Breast epithelium (tissue), 4 donors: ENCODE results near the gene PEX10. TPM values are rescaled to one million over a fixed set of nuclear protein-coding genes. Genes with fewer than 3 reads are reported as not detected.
"Not testable (repeated sequence)": the region's sequence is repeated elsewhere in the genome, so short reads cannot be mapped to it uniquely, and the experiment has no call there.

Source experiments
- DNase-seq, 2 donors: peaks; one replicate each; pipeline ENCODE4 v3.0.0-alpha.2; 2019; ENCODE audit warnings: low spot score in 2 of 2
- H3K27ac ChIP-seq, 2 donors: fragments of 200-600 bp; sonication (generic) in 1 of 2; one replicate each; pipeline ENCODE4 v1.5.1; 2016 to 2019; ENCODE audit warnings: mild to moderate bottlenecking in 1 of 2
- H3K27me3 ChIP-seq, 2 donors: fragments of 200-600 bp; sonication (generic) in 1 of 2; one replicate each; pipeline versions ENCODE4 v1.5.1 to v1.6.0; 2017 to 2019; ENCODE audit warnings: control low read depth in 1 of 2, mild to moderate bottlenecking in 1 of 2
- H3K36me3 ChIP-seq: fragments of 200-600 bp; one replicate; pipeline ENCODE4 v1.5.1; 2019
- H3K4me1 ChIP-seq, 2 donors: fragments of 200-600 bp; sonication (generic); one replicate each; pipeline ENCODE4 v1.5.1; 2016 to 2019; ENCODE audit warnings: control low read depth in 1 of 2
- H3K4me3 ChIP-seq, 3 donors: fragments of 200-600 bp; sonication (generic); 1 replicate in 2 of 3; 2 replicates in 1 of 3; pipeline ENCODE4 v1.5.1; 2016 to 2019; ENCODE audit warnings: mild to moderate bottlenecking in 3 of 3, moderate library complexity in 2 of 3
- H3K9me3 ChIP-seq, 2 donors: fragments of 200-600 bp; sonication (generic) in 1 of 2; one replicate each; pipeline ENCODE4 v1.5.1; 2016 to 2019; ENCODE audit warnings: control low read depth in 1 of 2
- POLR2A ChIP-seq: fragments of 450-650 bp; IDR thresholded peaks from one replicate; pipeline ENCODE4 v1.6.1; 2016; ENCODE audit warnings: antibody characterized with exemption, mild to moderate bottlenecking, moderate library complexity
- POLR2AphosphoS5 ChIP-seq, 3 donors: sonication (generic); formaldehyde crosslinking; IDR thresholded peaks; one replicate each; pipeline ENCODE4 v1.6.1; 2017; ENCODE audit warnings: antibody characterized with exemption in 3 of 3
- intact Hi-C: fragments of 100-400 bp; cut with DNase I; formaldehyde crosslinking; loops from one replicate; pipeline ENCODE4 v1.15.1; 2023; ENCODE audit warnings: low total_unique reads
- total RNA-seq, 3 donors: library from RNA; depleted of rRNA; stranded (reverse); fragments of >200 nt; gene quantifications; one replicate each; pipeline ENCODE4 v1.1.0, GENCODE V29; 2016
- TF ChIP-seq, protein P1 (sequence below), 3 donors: fragments of 450-650 bp; IDR thresholded peaks; one replicate each; pipeline ENCODE4 v1.5.1; 2016 to 2017; ENCODE audit warnings: antibody characterized with exemption in 3 of 3, mild to moderate bottlenecking in 3 of 3, moderate library complexity in 3 of 3

The PEX10 gene
- total RNA-seq, 3 donors from 2014 or later = 23.3 to 37.4 (median 24.1) TPM

DNA sequence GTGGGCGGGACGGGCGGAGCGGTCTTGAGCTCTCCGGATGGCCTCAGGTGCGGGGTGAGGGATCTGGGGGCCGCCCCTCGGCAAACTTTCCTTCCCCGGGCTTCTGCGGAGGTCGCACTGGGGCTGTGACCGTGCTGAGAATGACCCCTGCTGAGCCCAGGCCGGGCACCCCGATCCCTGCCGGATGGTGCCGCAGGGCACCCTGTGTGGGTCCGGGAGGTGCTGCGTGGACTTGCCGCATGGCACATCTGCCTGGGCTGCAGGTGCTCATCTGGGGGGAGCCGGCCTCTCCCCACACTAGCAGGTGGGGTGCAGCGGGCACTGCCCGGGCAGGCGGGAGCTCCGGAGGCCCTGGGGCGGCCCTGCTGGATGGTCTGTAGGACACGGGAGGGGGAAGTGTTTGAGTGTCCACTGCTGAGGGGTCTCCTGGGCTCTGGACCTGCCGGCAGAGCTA, 31.8 kb upstream of the PEX10 start:
- Histone ChIP-seq H3K27ac (no peak overlapping the region), H3K4me1 (no peaks in the 10 kb centered on the region), H3K9me3 (no peaks in the 10 kb centered on the region), H3K27me3 (peaks cover 4 to 45% of the 10 kb centered on the region in 2 donors), H3K4me3 (peak overlapping the region in 2 of 3 donors; percentile 20 to 53), H3K36me3 (no peaks in the 10 kb centered on the region)
- TF ChIP-seq POLR2AphosphoS5 (IDR thresholded peaks at IDR 0.05) (no peak), POLR2A (no peak)
- TF ChIP-seq, protein P1, sequence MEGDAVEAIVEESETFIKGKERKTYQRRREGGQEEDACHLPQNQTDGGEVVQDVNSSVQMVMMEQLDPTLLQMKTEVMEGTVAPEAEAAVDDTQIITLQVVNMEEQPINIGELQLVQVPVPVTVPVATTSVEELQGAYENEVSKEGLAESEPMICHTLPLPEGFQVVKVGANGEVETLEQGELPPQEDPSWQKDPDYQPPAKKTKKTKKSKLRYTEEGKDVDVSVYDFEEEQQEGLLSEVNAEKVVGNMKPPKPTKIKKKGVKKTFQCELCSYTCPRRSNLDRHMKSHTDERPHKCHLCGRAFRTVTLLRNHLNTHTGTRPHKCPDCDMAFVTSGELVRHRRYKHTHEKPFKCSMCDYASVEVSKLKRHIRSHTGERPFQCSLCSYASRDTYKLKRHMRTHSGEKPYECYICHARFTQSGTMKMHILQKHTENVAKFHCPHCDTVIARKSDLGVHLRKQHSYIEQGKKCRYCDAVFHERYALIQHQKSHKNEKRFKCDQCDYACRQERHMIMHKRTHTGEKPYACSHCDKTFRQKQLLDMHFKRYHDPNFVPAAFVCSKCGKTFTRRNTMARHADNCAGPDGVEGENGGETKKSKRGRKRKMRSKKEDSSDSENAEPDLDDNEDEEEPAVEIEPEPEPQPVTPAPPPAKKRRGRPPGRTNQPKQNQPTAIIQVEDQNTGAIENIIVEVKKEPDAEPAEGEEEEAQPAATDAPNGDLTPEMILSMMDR (IDR thresholded peaks at IDR 0.05) = no peak
- intact Hi-C loops = no loop called here
- no peak for DNase-seq

DNA sequence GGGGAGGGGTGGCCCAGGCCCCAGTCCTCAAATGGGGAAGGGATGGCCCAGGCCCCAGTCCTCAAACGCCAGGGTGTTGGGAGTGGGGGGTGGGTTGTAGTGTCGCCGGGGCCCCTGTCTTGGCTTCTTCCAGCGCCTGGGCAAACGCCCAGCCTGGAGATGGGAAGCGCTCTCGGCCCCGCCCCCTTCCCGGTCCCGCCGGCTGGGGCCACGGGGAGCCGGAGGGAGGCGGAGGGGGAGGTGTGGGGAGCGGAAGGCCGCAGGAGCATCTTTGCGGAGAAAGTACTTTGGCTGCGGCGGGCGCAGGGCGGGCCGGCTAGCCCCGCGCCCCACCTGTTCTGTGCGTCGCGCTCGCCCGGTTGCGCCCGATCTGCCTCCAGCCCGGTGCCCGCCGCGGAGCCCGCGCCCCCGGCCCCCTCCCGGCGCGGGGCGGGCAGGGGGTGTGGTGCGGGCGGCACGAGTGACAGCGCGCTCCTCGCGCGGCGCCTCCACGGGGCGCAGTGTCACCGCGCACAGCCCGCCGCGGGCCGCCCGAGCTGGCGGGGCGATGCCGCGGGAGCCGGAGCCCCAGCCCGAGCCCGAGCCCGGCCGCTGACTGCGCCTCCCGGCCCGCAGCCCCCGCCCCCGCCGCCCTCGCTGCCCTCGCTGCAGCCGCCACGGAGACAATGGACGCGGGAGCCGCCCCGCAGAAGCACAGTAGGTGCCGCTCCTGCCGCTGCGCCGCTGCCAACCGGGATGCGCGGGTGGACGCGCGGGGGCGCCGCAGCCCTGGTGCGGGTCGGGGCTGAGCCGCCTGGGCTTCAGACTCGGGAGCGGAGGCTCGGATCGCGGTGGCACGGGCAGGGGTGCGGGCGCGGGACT, 31.1 kb upstream of the PEX10 start:
- no peak overlapping the region for H3K27ac ChIP-seq
- H3K9me3 ChIP-seq = no peaks in the 10 kb centered on the region
- peaks cover 4 to 45% of the 10 kb centered on the region in 2 donors for H3K27me3 ChIP-seq
- no peak for DNase-seq
- TF ChIP-seq, protein P1 (IDR thresholded peaks at IDR 0.05) = no peak
- no peak for TF ChIP-seq POLR2AphosphoS5 (IDR thresholded peaks at IDR 0.05)
- H3K36me3 ChIP-seq = no peaks in the 10 kb centered on the region
- intact Hi-C loops = no loop called here
- H3K4me3 ChIP-seq = peak overlapping the region in 2 of 3 donors; percentile 20 to 53
- H3K4me1 ChIP-seq = no peaks in the 10 kb centered on the region

DNA sequence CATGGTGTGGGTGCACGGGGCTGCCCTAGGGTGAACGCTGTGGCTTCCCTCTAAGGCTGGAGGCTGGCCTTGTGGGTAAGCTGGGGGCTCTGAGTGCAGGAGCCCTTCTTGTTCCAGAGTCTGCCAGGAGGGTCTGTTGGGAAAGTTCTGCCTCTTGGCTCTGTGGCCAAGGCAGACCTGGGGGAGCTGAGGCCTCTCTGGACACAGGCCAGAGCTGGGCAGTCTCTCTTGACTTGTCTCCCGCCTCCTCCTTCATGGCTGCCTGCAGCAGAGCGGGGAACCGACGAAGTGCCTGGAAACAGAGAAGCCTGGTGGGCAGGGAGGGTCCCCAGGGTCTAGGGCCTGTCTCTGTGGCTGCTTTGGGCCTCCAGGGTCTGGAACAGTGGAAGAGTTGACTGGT, 30.3 kb upstream of the PEX10 start:
- DNase-seq = no peak
- H3K27ac ChIP-seq = no peak overlapping the region
- no peaks in the 10 kb centered on the region for H3K36me3 ChIP-seq
- peak overlapping the region in 1 of 3 donors; percentile 53 for H3K4me3 ChIP-seq
- intact Hi-C loops = no loop called here
- no peaks in the 10 kb centered on the region for H3K9me3 ChIP-seq
- peaks cover 4 to 42% of the 10 kb centered on the region in 2 donors for H3K27me3 ChIP-seq
- H3K4me1 ChIP-seq = peaks cover 0 to 6% of the 10 kb centered on the region in 2 donors
- TF ChIP-seq, protein P1 (IDR thresholded peaks at IDR 0.05) = no peak
- TF ChIP-seq POLR2A = no peak
- no peak for TF ChIP-seq POLR2AphosphoS5 (IDR thresholded peaks at IDR 0.05)

DNA sequence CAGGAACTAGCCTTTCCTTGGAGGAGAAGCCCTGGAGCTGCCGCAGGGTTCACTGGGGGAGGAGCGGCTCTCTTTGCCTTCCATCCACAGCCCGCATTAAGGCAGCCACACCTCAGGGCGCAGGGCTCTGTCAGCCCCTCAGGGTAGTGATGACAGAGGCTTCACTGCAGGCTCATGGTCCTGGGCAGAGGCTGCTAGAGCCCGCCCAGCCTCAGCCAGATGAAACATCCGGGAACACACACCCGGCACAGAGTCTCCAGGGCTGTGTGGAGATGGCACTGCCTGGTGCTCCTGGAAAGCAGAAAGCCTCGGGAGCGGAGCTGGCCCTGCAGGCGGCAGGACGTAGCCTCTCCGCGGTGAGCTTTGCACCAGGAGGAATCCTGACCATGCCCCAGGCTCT, 29.4 kb upstream of the PEX10 start:
- DNase-seq = no peak
- Histone ChIP-seq H3K4me3 (no peak overlapping the region), H3K36me3 (no peaks in the 10 kb centered on the region), H3K27me3 (peaks cover 4 to 42% of the 10 kb centered on the region in 2 donors), H3K4me1 (peaks cover 0 to 6% of the 10 kb centered on the region in 2 donors), H3K9me3 (no peaks in the 10 kb centered on the region), H3K27ac (no peak overlapping the region)
- TF ChIP-seq, protein P1 (IDR thresholded peaks at IDR 0.05) = no peak
- TF ChIP-seq POLR2A (no peak), POLR2AphosphoS5 (IDR thresholded peaks at IDR 0.05) (no peak)
- intact Hi-C loops = no loop called here

DNA sequence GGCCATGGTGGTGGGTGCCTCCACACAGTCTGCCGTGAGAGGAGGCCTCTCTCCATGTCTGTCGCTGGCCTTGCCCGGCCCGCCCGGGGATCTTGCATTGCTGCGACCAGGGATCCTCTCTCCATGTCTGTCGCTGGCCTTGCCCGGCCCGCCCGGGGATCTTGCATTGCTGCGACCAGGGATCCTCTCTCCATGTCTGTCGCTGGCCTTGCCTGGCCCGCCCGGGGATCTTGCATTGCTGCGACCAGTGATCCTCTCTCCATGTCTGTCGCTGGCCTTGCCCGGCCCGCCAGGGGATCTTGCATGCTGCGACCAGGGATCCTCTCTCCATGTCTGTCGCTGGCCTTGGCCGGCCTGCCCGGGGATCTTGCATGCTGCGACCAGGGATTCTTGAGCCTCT, 28.0 kb upstream of the PEX10 start:
- H3K9me3 ChIP-seq, H3K27ac ChIP-seq, intact Hi-C loops, H3K4me1 ChIP-seq, H3K36me3 ChIP-seq, H3K4me3 ChIP-seq: not testable (repeated sequence)
- peak in 1 of 2 donors; percentile 61 for DNase-seq
- peaks cover 4 to 42% of the 10 kb centered on the region in 2 donors for H3K27me3 ChIP-seq
